ENCODE data around the gene ZNF628. TPM values are rescaled to one million over a fixed set of nuclear protein-coding genes. Genes with fewer than 3 reads are reported as not detected.
"Not testable (repeated sequence)": the region's sequence is repeated elsewhere in the genome, so short reads cannot be mapped to it uniquely, and the experiment has no call there.

ZNF628 gene
- total RNA-seq, 1 experiment from 2014 or later, result 2.1 TPM

GRCh38 chr19:55448175-55448490, 28.3 kb upstream of the ZNF628 start:
- not testable (repeated sequence) for DNase-seq (ENCODE audit: extremely low read depth, low read depth)

- DNase-seq (ENCODE audit: extremely low read depth, low read depth), result no peak
These were observed 26.9 kb upstream of the ZNF628 start for GRCh38 chr19:55449469-55449868.

- DNase-seq (ENCODE audit: extremely low read depth, low read depth), result no peak
These were observed 25.1 kb upstream of the ZNF628 start for GRCh38 chr19:55451163-55451964.

GRCh38 chr19:55451965-55452748, 24.3 kb upstream of the ZNF628 start:
- DNase-seq (ENCODE audit: extremely low read depth, low read depth), result no peak

- DNase-seq (ENCODE audit: extremely low read depth, low read depth), result peak; percentile 7
These were observed 23.6 kb upstream of the ZNF628 start for GRCh38 chr19:55452749-55453346.

- DNase-seq (ENCODE audit: extremely low read depth, low read depth), result no peak
These were observed 22.7 kb upstream of the ZNF628 start for GRCh38 chr19:55453511-55454260.

GRCh38 chr19:55454787-55455243, 21.6 kb upstream of the ZNF628 start:
- peak; percentile 40 for DNase-seq (ENCODE audit: extremely low read depth, low read depth)

- no peak for DNase-seq (ENCODE audit: extremely low read depth, low read depth)
These were observed 20.7 kb upstream of the ZNF628 start for GRCh38 chr19:55455576-55456235.

GRCh38 chr19:55456347-55456746, 20.1 kb upstream of the ZNF628 start:
- DNase-seq (ENCODE audit: extremely low read depth, low read depth), result no peak

- no peak for DNase-seq (ENCODE audit: extremely low read depth, low read depth)
These were observed 18.5 kb upstream of the ZNF628 start for GRCh38 chr19:55457683-55458457.

- no peak for DNase-seq (ENCODE audit: extremely low read depth, low read depth)
These were observed 16.9 kb upstream of the ZNF628 start for GRCh38 chr19:55459551-55459949.

- DNase-seq (ENCODE audit: extremely low read depth, low read depth), result no peak
These were observed 16.3 kb upstream of the ZNF628 start for GRCh38 chr19:55459950-55460657.

GRCh38 chr19:55460670-55461258, 15.7 kb upstream of the ZNF628 start:
- peak; percentile 45 for DNase-seq (ENCODE audit: extremely low read depth, low read depth)

- DNase-seq (ENCODE audit: extremely low read depth, low read depth), result peak; percentile 99
These were observed 15.0 kb upstream of the ZNF628 start, which contains the start of gene ISOC2 for GRCh38 chr19:55461259-55461973. Gene ISOC2, minus strand, starts transcription at chr19:55461642. Its CDS starts 5,156 bp downstream, at chr19:55456486.

GRCh38 chr19:55461974-55462626, 14.3 kb upstream of the ZNF628 start:
- no peak for DNase-seq (ENCODE audit: extremely low read depth, low read depth)

- no peak for DNase-seq (ENCODE audit: extremely low read depth, low read depth)
These were observed 13.7 kb upstream of the ZNF628 start for GRCh38 chr19:55462722-55463121.

- DNase-seq (ENCODE audit: extremely low read depth, low read depth), result no peak
These were observed 12.8 kb upstream of the ZNF628 start for GRCh38 chr19:55463583-55464031.
